ENCODE measurements around the gene NAT16.

Gene NAT16

GRCh38 chr7:101180130-101180755 lies at the start of gene NAT16:
NAT16 (minus strand) TSS chr7:101180293; CDS start chr7:101174807, 5,486 bp downstream.
- no peak for DNase-seq

GRCh38 chr7:101226721-101227120 lies 46.6 kb upstream of the NAT16 start:
- DNase-seq, result no peak

GRCh38 chr7:101225650-101226049 lies 45.6 kb upstream of the NAT16 start:
- no peak for DNase-seq

- no peak for DNase-seq
Measured at GRCh38 chr7:101223528-101223927, 43.4 kb upstream of the NAT16 start.

GRCh38 chr7:101222275-101222830 lies 42.3 kb upstream of the NAT16 start:
- DNase-seq, result no peak

DNA sequence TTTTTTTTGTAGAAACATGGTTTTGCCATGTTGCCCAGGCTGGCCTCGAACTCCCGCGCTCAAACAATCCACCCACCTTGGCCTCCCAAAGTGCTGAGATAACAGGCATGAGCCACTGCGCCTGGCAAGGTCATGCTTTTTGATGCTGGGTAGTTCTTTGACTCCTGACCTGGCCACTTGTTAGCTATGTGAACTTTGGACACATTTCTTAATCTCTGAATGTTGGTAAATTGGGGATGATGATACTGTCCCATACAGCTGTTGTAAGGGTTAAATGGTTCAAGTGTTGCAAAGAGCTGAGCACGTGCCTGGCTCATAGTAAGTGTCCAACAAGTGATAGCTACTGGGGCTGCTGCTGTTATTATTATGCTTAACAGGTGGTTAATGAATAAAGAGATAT lies 40.2 kb upstream of the NAT16 start:
- DNase-seq, result no peak

DNA sequence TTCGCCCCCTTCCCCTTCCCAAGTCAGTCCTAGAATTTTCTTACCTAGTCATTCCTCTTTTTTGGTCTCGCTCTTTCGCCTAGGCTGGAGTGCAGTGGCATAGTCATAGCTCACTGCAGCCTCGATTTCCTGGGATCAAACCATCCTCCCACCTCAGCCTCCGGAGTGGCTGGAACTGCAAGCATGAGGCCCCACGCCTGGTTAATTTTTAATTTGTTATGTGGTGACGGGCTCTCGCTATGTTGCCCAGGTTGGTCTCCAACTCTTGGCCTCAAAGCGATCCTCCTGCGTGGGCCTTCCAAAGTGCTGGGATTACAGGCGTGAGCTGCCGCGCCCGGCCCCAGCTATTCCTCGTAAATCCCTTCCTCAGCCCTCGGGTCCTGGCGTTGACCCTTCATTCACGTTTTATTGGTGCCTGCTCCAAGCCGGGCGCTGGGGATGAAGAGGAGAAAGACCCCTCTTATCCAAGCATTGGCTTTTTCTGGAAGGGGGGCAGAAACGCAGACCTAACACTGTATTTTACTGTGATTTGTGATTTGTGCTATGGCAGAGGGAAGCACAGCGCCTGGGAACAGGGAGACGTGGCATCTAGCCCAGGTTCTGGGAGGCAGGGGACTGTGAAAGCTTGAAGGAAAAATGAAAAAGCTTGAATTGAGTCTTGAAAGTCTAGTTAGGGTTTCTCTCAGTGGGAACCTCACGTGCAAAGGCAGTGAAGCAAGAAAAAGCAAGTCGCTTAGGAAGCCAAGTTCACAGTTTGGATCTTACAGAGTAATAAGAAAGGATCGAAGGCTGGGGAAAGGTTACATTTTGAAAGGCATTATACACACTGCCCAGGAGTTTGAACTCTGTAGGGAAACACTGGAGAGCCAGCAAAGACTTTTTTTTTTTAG lies 38.4 kb upstream of the NAT16 start:
- DNase-seq, result no peak

- DNase-seq, result peak; percentile 94
Measured at GRCh38 chr7:101217388-101218235, 37.5 kb upstream of the NAT16 start, which contains the start of the genes PLOD3 and ZNHIT1. PLOD3 (minus strand) TSS chr7:101217581; CDS start chr7:101217274, 307 bp downstream. ZNHIT1 (plus strand) TSS chr7:101218165; CDS start chr7:101218196, 31 bp downstream.

- DNase-seq, result no peak
Measured at GRCh38 chr7:101216860-101217387, 36.8 kb upstream of the NAT16 start.

DNA sequence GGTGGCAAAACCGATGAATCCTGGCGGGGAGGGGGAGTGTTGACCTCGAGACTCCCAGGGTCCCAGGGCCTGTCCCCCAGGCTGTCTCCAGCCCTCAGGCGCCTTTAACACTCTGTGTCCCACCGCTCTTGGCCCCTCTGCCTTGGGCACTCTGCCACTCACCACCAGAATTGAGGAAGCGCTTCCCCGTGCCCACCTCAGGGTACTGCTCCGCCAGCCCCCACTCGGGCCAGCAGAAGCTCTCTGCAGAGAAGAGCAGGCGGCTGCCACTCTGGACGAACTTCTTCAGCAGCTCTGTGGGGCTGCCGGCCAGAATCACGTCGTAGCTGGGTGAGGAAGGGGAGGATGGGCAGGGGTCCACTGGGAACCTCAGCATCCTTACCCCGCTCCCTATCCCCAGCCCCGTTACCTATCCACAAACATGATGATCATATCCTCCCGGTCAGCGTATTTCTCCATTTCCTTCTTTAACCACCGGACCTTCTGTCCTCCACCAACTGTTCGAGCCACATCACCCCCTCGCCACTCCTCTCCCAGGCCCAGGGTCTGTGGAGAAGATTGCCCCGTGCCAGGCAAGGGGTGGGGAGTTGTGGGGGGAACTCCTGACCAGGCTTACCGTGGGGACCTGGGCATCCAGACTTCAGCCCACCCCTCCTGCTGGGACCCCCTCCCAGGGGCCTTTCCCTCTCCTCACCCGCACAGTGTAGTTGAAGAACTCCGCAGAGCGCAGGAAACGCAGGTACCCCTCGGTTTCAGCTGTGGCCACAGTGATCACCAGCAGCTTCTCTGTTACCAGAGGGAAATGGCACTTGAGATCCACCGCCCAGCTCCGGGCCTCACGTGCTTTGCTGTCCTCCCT lies 36.1 kb upstream of the NAT16 start:
- DNase-seq, result no peak

- no peak for DNase-seq
Measured at GRCh38 chr7:101212014-101212413, 31.9 kb upstream of the NAT16 start.

GRCh38 chr7:101211501-101211900 lies 31.4 kb upstream of the NAT16 start:
- DNase-seq, result no peak

- DNase-seq, result no peak
Measured at GRCh38 chr7:101210143-101210542, 30.1 kb upstream of the NAT16 start.

DNA sequence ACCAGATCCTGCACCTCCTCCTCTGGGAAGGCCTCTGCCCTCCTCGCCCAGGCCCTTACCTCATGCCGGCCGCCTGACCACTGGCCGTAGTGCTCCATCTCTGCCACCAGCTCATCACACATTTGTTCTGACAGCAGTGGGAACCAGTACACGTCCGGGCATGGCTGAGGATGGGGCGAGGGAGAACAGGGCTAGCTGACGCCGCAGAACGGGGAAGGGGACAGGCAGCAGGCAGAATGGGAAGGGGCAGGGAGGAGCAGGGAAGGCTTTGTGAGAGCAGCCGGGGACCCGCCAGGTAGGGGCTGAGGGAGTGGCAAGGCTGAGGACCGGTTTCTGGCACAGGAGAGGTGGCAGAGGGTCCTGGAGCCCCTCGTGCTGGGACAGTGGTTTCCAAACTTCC lies 28.7 kb upstream of the NAT16 start:
- no peak for DNase-seq

DNA sequence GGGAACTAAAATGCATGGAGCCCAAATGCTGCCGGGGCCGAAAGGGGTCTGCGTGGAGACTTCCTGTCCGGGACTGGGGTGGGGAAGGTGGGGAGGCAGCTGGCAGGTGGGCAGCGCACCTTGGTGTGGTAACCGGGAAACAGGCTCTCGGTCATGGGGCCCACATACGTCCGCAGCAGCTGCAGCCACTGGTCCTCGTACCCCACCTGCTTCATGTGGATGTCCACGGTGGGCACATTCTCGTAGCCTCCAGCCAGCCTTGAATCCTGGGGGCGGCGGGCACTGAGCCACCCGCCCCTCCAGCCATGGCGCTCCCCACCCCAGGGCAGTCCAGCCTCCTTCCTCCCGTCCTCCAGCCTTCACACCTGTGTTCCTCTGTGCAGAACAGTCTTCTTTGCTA lies 27.4 kb upstream of the NAT16 start:
- no peak for DNase-seq

- DNase-seq, result no peak
Measured at GRCh38 chr7:101206665-101207042, 26.6 kb upstream of the NAT16 start.

GRCh38 chr7:101205901-101206664 lies 26.0 kb upstream of the NAT16 start:
- no peak for DNase-seq

GRCh38 chr7:101203740-101204738 lies 23.9 kb upstream of the NAT16 start:
- peak; percentile 17 for DNase-seq

GRCh38 chr7:101202603-101202918 lies 22.5 kb upstream of the NAT16 start:
- no peak for DNase-seq

Measured in stimulated activated naive CD4-positive, alpha-beta T cell treated with Interleukin-2 at 50 U/mL for 16 hours (primary cell).